ENCODE measurements around the gene ZBTB48. TPM values are rescaled to one million over a fixed set of nuclear protein-coding genes. Genes with fewer than 3 reads are reported as not detected.
A peak's percentile ranks its signal among the peaks of the same experiment; 100 is the strongest.

Gene ZBTB48
- polyA plus RNA-seq (2011; rRNA removed) (7.5 and 8.8 TPM in 2 replicates), polyA minus RNA-seq (2011; rRNA and poly(A)+ RNA removed) (16.8 and 26.3 TPM in 2 replicates)

- peak within 1 kb of the TSS; percentile 77 for H3K27ac ChIP-seq (ENCODE audit: low read depth, low read length)
Observed at GRCh38 chr1:6579374-6580118, at the start of gene ZBTB48. TSS of gene ZBTB48 (plus strand) at chr1:6579994. CDS start at chr1:6580610, 616 bp downstream.

GRCh38 chr1:6530504-6531160 is 49.2 kb upstream of the ZBTB48 start:
- POLR2A ChIA-PET: no interaction called here
- DNase-seq (ENCODE audit: low read depth, low spot score): no peak
- no peak for TF ChIP-seq CTCF (IDR thresholded peaks at IDR 0.05; ENCODE audit: low read depth, low read length)
- CTCF ChIA-PET: no interaction called here
- H3K4me3 ChIP-seq (ENCODE audit: low read depth, low read length): no peak overlapping the region
- H3K9me3 ChIP-seq (ENCODE audit: control insufficient read depth, insufficient read depth, low read length): no peaks in the 10 kb centered on the region; the same call in 1 of the 2 replicates
- H3K27me3 ChIP-seq (ENCODE audit: control insufficient read depth, insufficient read depth, low read length): no peaks in the 10 kb centered on the region
- no peak overlapping the region for H3K27ac ChIP-seq (ENCODE audit: low read depth, low read length)

More at GRCh38 chr1:6579374-6580118, at the start of gene ZBTB48:
- Histone ChIP-seq H3K4me3 (ENCODE audit: low read depth, low read length) (peak within 1 kb of the TSS; percentile 86), H3K27me3 (ENCODE audit: control insufficient read depth, insufficient read depth, low read length) (no peaks in the 10 kb centered on the region), H3K9me3 (ENCODE audit: control insufficient read depth, insufficient read depth, low read length) (no peaks in the 10 kb centered on the region)
- ChIA-PET POLR2A (interaction anchor here (0.9 to 1.8 kb wide), 8 partner anchors 10 to 25 kb away, joined by 3 to 9 read pairs (median 4); partner anchors contain the start of genes KLHL21 and NOL9), CTCF (interaction anchor here (0.8 to 3.2 kb wide), 2 partner anchors 25 kb away, joined by 3 to 15 read pairs; partner anchors contain the start of genes NOL9 and TAS1R1)
- DNase-seq (ENCODE audit: low read depth, low spot score): peak; percentile 89
- no peak for TF ChIP-seq CTCF (IDR thresholded peaks at IDR 0.05; ENCODE audit: low read depth, low read length)

GRCh38 chr1:6531996-6532395 is 47.8 kb upstream of the ZBTB48 start:
- Histone ChIP-seq H3K9me3 (ENCODE audit: control insufficient read depth, insufficient read depth, low read length) (no peaks in the 10 kb centered on the region; the same call in 1 of the 2 replicates), H3K27me3 (ENCODE audit: control insufficient read depth, insufficient read depth, low read length) (no peaks in the 10 kb centered on the region), H3K4me3 (ENCODE audit: low read depth, low read length) (no peak overlapping the region), H3K27ac (ENCODE audit: low read depth, low read length) (no peak overlapping the region)
- ChIA-PET POLR2A (no interaction called here), CTCF (no interaction called here)
- no peak for TF ChIP-seq CTCF (IDR thresholded peaks at IDR 0.05; ENCODE audit: low read depth, low read length)
- no peak for DNase-seq (ENCODE audit: low read depth, low spot score)

DNA sequence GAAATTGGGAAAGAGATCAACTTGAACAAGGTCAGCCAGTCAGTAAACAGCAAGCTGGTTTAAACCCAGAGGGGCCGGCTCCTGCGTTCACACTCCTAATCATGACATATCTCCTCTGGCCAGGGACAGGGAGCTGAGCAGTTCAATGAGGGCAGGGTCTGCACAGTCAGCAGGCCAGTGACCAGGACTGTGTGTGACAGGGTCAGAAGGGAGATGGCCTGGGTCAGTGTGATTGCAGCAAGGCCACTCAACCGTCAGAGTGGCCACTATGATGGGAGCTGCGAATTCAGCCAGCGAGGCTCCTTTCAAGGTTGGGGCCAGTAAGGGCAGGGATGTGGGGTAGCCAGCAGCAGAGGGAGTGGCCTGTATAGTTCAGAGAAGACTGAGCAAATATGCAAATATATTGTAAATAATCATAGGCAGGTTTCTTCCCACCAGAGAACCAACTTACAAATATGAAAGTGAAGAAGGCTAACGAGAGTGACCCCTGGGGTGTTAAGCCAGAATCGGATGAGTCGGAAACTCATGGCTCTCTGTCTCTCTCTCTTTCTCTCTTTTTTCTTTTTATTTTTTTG is 45.5 kb upstream of the ZBTB48 start:
- no peak for DNase-seq (ENCODE audit: low read depth, low spot score)
- ChIA-PET POLR2A (no interaction called here), CTCF (interaction anchor here (1.4 to 5.3 kb wide), 3 partner anchors 11 to 49 kb away, joined by 5 to 29 read pairs (median 8); partner anchors contain the start of genes NOL9 and TAS1R1)
- no peaks in the 10 kb centered on the region; the same call in 1 of the 2 replicates for H3K9me3 ChIP-seq (ENCODE audit: control insufficient read depth, insufficient read depth, low read length)
- H3K4me3 ChIP-seq (ENCODE audit: low read depth, low read length): no peak overlapping the region
- H3K27me3 ChIP-seq (ENCODE audit: control insufficient read depth, insufficient read depth, low read length): no peaks in the 10 kb centered on the region
- no peak overlapping the region for H3K27ac ChIP-seq (ENCODE audit: low read depth, low read length)
- no peak for TF ChIP-seq CTCF (IDR thresholded peaks at IDR 0.05; ENCODE audit: low read depth, low read length)

Measured in AG04450 (cell line).